Measurements from ENCODE around the gene HECTD3.

The HECTD3 gene

DNA sequence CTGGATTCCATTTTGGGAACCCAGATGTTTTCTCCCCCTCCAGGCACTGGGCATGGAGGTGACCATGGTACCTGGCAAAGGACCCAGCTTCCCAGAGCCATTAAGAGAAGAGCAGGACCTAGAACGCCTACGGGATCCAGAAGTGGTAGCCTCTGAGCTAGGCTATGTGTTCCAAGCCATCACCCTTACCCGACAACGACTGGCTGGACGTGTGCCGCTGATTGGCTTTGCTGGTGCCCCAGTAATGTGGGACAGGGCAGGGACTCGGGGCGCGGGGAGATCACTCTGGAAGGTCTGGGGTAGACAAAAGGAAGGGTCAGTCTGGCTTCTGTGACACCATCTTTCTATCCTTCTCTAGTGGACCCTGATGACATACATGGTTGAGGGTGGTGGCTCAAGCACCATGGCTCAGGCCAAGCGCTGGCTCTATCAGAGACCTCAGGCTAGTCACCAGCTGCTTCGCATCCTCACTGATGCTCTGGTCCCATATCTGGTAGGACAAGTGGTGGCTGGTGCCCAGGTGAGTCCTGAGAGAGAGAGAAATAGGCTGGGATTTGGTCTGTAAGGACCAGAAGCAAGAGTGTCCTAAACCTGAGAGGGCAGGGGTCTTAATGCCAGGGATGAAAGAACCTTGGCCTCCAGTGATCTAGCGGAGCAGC is 2.6 kb upstream of the HECTD3 start:
- H3K9ac ChIP-seq (ENCODE audit: low read length): no peak overlapping the region
- H4K20me1 ChIP-seq (ENCODE audit: low read depth, low read length): no peaks in the 10 kb centered on the region
- H3K4me3 ChIP-seq (ENCODE audit: insufficient read depth, low read length, poor library complexity, severe bottlenecking): no peak overlapping the region
- H3K27me3 ChIP-seq (ENCODE audit: low read length): no peaks in the 10 kb centered on the region
- H3K4me2 ChIP-seq (ENCODE audit: low read depth, low read length, poor library complexity, severe bottlenecking): peak overlapping the region; percentile 93
- no peaks in the 10 kb centered on the region for H3K9me3 ChIP-seq (ENCODE audit: insufficient read depth, low read length)
- H2AFZ ChIP-seq (ENCODE audit: low read depth, low read length, severe bottlenecking): no peak overlapping the region
- no peaks in the 10 kb centered on the region for H3K79me2 ChIP-seq (ENCODE audit: insufficient read depth, low read length)
- H3F3A ChIP-seq (ENCODE audit: insufficient read depth): no peaks in the 10 kb centered on the region
- H3K27ac ChIP-seq (ENCODE audit: low read depth, low read length): no peak overlapping the region
- H3K36me3 ChIP-seq (ENCODE audit: low read length): no peaks in the 10 kb centered on the region
- TF ChIP-seq, protein P1, sequence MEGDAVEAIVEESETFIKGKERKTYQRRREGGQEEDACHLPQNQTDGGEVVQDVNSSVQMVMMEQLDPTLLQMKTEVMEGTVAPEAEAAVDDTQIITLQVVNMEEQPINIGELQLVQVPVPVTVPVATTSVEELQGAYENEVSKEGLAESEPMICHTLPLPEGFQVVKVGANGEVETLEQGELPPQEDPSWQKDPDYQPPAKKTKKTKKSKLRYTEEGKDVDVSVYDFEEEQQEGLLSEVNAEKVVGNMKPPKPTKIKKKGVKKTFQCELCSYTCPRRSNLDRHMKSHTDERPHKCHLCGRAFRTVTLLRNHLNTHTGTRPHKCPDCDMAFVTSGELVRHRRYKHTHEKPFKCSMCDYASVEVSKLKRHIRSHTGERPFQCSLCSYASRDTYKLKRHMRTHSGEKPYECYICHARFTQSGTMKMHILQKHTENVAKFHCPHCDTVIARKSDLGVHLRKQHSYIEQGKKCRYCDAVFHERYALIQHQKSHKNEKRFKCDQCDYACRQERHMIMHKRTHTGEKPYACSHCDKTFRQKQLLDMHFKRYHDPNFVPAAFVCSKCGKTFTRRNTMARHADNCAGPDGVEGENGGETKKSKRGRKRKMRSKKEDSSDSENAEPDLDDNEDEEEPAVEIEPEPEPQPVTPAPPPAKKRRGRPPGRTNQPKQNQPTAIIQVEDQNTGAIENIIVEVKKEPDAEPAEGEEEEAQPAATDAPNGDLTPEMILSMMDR (IDR thresholded peaks at IDR 0.05; ENCODE audit: insufficient read depth, low read length, poor library complexity, severe bottlenecking): no peak
- TF ChIP-seq EZH2phosphoT487 (conservative IDR thresholded peaks at IDR 0.05; ENCODE audit: low read length): no peak
- H3K9me2 ChIP-seq (replicated peaks; ENCODE audit: insufficient read depth, low read length): no peaks in the 10 kb centered on the region

- H2AFZ ChIP-seq (ENCODE audit: low read depth, low read length, severe bottlenecking): peak overlapping the region; percentile 79
- TF ChIP-seq, protein P1 (IDR thresholded peaks at IDR 0.05; ENCODE audit: insufficient read depth, low read length, poor library complexity, severe bottlenecking): no peak
- no peak for TF ChIP-seq EZH2phosphoT487 (conservative IDR thresholded peaks at IDR 0.05; ENCODE audit: low read length)
- no peaks in the 10 kb centered on the region for H3K9me2 ChIP-seq (replicated peaks; ENCODE audit: insufficient read depth, low read length)
- H3K4me3 ChIP-seq (ENCODE audit: insufficient read depth, low read length, poor library complexity, severe bottlenecking): peak overlapping the region; percentile 79
- H3K4me2 ChIP-seq (ENCODE audit: low read depth, low read length, poor library complexity, severe bottlenecking): peak overlapping the region; percentile 93
- no peaks in the 10 kb centered on the region for H4K20me1 ChIP-seq (ENCODE audit: low read depth, low read length)
- H3K27me3 ChIP-seq (ENCODE audit: low read length): no peaks in the 10 kb centered on the region
- peak overlapping the region; percentile 70 for H3K9ac ChIP-seq (ENCODE audit: low read length)
- H3F3A ChIP-seq (ENCODE audit: insufficient read depth): no peaks in the 10 kb centered on the region
- no peaks in the 10 kb centered on the region for H3K36me3 ChIP-seq (ENCODE audit: low read length)
- no peaks in the 10 kb centered on the region for H3K79me2 ChIP-seq (ENCODE audit: insufficient read depth, low read length)
- no peaks in the 10 kb centered on the region for H3K9me3 ChIP-seq (ENCODE audit: insufficient read depth, low read length)
- no peak overlapping the region for H3K27ac ChIP-seq (ENCODE audit: low read depth, low read length)
These were observed 1.6 kb upstream of the HECTD3 start for GRCh38 chr1:45012639-45013278.

DNA sequence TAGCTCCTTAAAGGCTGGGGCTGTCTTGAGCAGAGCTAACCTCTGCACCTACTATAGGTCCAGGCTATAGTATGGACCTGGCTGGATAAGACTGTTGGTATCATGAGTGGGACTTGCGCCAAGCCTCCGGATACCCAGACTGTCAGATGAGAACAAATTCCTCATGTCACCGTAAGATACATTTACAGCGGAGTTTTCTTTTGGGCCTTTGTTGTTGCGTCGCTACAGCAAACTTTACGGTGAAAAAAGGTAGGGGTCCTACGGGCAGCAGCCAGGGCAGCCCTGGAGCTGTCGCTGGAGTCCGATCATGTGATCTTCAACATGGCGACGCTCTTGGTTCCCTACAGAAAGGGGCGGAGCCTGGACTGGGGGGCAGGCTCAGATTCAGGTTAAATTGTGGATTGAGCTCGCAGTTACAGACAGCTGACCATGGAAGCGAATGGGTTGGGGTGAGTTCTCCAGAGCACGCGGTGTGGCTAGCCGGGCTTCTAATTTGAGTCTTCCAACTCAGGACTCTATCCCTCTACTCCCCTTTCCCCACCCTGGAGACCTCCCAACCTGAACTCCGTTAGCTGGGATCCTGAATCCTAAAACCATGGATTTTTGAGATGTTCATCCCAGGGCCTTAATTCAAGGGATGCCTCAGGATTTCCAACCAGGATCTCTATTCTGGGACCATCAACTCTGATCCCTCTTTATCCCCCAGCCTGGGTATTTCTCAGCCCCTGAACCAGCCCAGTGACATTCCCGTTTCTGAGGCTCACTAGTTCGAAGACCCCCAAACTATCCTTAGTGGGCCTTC is 914 bp upstream of the HECTD3 start, which contains the start of gene UROD:
TSS of gene UROD (plus strand) at position 418 of the 802 bp plus-strand sequence. CDS start at position 430, 12 bp downstream.
- peak within 1 kb of the TSS; percentile 79 for H3K4me3 ChIP-seq (ENCODE audit: insufficient read depth, low read length, poor library complexity, severe bottlenecking)
- H4K20me1 ChIP-seq (ENCODE audit: low read depth, low read length): no peaks in the 10 kb centered on the region
- no peaks in the 10 kb centered on the region for H3K79me2 ChIP-seq (ENCODE audit: insufficient read depth, low read length)
- H3K9me3 ChIP-seq (ENCODE audit: insufficient read depth, low read length): no peaks in the 10 kb centered on the region
- H3K9ac ChIP-seq (ENCODE audit: low read length): peak within 1 kb of the TSS; percentile 70
- no peaks in the 10 kb centered on the region for H3K36me3 ChIP-seq (ENCODE audit: low read length)
- no peaks in the 10 kb centered on the region for H3K9me2 ChIP-seq (replicated peaks; ENCODE audit: insufficient read depth, low read length)
- H3K27ac ChIP-seq (ENCODE audit: low read depth, low read length): peak within 1 kb of the TSS; percentile 39
- no peaks in the 10 kb centered on the region for H3F3A ChIP-seq (ENCODE audit: insufficient read depth)
- peak within 1 kb of the TSS; percentile 93 for H3K4me2 ChIP-seq (ENCODE audit: low read depth, low read length, poor library complexity, severe bottlenecking)
- TF ChIP-seq, protein P1 (IDR thresholded peaks at IDR 0.05; ENCODE audit: insufficient read depth, low read length, poor library complexity, severe bottlenecking): no peak
- no peak for TF ChIP-seq EZH2phosphoT487 (conservative IDR thresholded peaks at IDR 0.05; ENCODE audit: low read length)
- H3K27me3 ChIP-seq (ENCODE audit: low read length): no peaks in the 10 kb centered on the region
- peak within 1 kb of the TSS; percentile 95 for H2AFZ ChIP-seq (ENCODE audit: low read depth, low read length, severe bottlenecking)

All from SU-DHL-6 (cell line).